ENCODE measurements around the gene FLACC1.

Gene FLACC1

GRCh38 chr2:201273330-201273983 lies 83.7 kb downstream of the FLACC1 start:
- FAIRE-seq = no peak

GRCh38 chr2:201271917-201272316 lies 85.2 kb downstream of the FLACC1 start:
- no peak for FAIRE-seq

GRCh38 chr2:201270293-201271001 lies 86.7 kb downstream of the FLACC1 start:
- no peak for FAIRE-seq

DNA sequence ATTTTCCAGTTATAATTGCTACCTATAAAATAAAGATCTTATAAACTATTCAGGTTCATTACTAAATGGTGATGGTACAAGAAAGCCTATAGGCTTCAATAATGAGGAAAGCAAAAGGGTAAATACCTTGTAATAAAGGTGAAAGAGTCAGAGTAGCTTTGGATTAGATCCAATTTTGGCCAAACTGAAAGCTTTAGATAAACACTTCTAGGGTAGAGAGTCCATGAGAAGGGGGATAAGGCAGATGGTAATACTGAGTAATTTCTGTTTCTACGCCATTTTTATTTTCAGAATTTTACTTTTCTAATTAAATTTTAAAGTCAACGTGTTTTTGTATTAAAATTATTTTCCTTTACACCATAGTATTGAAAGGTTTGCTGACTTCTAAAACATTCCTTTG lies 87.4 kb downstream of the FLACC1 start:
- no peak for FAIRE-seq

DNA sequence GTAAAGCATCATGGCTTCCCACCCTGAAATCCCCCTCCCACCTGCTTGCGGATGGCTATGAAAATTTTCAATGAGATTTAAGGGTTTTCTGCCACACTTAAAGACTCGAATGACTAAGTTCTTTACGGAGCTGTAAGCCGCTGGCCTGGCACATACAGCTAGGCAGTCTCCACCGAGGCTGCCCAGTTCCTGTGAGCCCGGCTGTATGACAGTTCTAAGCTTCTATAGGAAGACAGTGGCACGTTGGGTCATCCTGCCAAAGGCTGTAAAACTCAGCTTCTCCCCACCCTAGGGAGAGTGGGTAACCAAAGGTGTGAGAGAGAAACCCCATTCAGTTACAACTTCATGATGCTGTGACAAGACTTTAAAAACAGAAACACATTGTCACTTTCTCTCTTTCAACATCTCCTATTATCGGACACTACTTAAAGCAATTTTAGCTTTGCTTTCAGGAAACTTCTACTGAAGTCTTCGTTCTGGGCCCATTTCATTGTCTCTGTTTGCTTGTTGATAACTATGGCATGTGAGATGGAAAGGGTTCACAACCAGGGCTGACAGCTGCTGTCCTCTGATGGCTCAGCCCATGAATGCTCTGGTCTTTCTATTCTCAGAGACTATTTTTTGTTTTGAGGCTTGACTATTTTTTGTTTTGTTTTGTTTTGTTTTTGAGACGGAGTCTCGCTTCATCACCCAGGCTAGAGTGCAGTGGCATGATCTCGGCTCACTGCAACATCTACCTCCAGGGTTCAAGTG lies 89.7 kb downstream of the FLACC1 start:
- FAIRE-seq = no peak

DNA sequence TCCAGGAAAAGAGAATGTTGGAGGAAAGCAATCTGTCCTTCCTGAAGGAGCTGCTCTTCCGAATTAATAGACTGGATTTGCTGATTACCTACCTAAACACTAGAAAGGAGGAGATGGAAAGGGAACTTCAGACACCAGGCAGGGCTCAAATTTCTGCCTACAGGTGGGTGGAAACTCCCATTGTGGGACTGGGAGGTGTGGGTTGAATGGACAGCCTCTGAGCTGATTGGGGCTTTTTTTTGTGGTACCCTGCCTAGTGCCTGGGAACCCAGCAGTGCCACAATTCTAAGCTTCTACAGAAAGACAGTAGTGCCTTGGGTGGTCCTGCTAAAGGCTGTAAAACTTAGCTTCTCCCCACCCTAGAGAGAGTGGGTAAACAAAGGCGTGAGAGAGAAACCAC lies 90.5 kb downstream of the FLACC1 start:
- FAIRE-seq = no peak

GRCh38 chr2:201264472-201265173 lies 92.5 kb downstream of the FLACC1 start:
- FAIRE-seq = no peak

GRCh38 chr2:201263779-201264178 lies 93.4 kb downstream of the FLACC1 start:
- FAIRE-seq = no peak

- no peak for FAIRE-seq
Observed at GRCh38 chr2:201262718-201263117, 94.4 kb downstream of the FLACC1 start.

GRCh38 chr2:201261906-201262305 lies 95.2 kb downstream of the FLACC1 start:
- no peak for FAIRE-seq

DNA sequence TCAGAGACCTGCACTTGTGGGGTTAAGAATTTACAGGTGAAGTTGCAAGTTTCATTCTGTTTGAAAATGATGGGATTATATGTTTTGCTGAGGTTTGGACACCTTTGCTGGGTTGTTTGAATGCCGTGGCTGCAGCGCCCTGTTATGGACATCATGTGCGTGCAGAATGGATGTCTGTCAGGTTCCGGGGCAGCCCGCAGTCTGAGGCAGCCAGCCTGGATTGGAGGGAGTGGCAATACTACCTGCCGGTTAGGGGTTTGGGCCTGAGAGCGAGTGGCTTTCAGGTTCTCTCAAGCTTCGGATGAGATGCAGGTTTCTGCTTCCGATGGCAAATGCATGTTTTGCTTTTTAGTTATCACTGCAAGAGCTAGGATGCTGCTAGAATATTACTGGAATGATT lies 95.7 kb downstream of the FLACC1 start:
- no peak for FAIRE-seq

DNA sequence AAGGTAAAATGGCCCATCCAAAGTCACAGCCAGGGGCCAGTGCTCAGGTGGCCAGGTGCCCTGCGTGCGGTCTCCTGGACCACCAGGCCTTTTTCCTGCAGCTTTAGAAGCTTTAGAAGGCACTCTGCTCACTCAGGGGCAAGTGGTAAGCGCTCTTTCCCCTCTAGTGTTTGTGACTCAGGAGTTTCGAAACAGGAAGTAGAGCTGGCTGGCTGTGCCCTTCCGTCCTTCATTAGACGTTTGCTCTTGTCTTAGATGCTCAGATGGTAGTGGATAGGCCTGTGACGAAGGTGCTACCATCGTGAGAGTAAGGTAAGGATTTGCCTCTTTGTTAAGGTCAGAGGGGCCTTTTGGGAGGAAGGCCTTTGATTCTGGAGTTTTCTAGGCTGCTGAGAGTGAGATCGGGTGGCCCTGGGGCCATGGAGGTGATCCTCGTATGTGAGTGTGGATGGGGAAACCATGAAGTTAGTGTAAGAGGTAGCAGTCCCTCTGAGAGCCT lies 96.8 kb downstream of the FLACC1 start, which contains the start of gene CASP8:
TSS of gene CASP8 (plus strand) at position 235 of the 499 bp plus-strand sequence. CDS start 5,951 bp downstream, outside the sequence.
- FAIRE-seq = no peak

DNA sequence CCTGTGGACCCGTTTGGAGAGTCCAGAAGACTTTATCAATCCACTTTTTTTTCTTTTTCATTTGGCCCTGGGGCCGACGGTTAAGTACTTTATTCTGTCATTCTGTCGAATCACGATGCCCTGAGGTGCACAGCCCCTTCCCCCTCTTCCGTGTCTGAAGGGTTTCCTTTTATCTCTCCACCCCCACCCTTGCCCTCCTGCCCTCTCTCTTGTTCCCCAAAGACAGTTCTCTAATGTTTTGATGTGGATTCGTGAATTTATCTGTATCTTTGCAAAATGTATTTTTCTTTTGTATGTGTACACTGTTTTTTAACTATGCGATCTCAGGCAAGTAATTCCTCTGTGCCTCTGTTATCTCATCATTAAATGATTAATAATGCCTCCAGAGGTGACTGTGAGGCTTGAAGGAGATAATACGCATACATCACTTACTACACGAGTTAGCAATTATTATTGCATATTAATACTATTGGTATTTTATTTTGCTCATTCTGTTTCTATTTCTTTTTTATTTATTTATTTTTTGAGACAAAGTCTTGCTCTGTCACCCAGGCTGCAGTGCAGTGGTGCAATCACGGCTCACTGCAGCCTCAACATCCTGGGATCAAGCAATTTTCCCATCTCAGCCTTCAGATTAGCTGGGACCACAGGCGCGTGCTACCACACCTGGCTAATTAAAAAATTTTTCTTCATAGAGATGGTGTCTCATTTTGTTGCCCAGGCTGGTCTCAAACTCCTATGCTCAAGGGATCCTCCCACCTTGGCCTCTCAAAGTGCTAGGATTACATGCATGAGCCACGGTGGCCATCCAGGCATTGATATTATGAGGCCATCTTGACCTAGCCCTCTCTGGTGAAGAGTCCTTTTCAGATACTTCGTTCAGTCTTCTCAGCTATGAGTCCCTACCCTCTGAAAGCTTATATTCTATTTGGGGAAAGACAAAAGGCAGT lies 98.2 kb downstream of the FLACC1 start:
- FAIRE-seq = no peak

DNA sequence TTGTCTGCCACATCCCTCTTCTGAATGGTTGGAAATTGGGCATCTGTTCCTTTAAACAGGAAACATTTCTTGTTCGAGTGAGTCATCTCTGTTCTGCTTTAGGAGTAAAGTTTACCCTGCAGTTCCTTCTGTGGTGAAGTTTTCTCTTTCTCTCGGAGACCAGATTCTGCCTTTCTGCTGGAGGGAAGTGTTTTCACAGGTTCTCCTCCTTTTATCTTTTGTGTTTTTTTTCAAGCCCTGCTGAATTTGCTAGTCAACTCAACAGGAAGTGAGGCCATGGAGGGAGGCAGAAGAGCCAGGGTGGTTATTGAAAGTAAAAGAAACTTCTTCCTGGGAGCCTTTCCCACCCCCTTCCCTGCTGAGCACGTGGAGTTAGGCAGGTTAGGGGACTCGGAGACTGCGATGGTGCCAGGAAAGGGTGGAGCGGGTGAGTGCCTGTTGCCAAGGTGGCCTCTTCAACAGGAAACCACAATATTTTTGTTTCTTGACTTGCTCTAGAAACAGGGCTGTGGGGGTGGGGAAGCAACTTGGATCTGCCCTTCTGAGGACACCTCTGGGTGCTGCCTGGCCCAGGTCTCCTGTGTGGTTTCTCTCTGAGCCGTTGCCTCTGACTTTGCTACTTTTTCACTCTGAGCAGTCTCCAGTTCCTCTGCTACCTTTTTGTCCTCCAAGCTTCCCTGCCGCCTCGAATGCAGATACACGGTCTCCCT lies 99.0 kb downstream of the FLACC1 start:
- FAIRE-seq = peak; percentile 17

GRCh38 chr2:201257381-201257955 lies 99.7 kb downstream of the FLACC1 start:
- no peak for FAIRE-seq

GRCh38 chr2:201256082-201256481 lies 101.1 kb downstream of the FLACC1 start:
- FAIRE-seq = no peak

GRCh38 chr2:201255408-201256033 lies 101.6 kb downstream of the FLACC1 start:
- no peak for FAIRE-seq

GRCh38 chr2:201254081-201254730 lies 102.9 kb downstream of the FLACC1 start:
- FAIRE-seq = no peak

DNA sequence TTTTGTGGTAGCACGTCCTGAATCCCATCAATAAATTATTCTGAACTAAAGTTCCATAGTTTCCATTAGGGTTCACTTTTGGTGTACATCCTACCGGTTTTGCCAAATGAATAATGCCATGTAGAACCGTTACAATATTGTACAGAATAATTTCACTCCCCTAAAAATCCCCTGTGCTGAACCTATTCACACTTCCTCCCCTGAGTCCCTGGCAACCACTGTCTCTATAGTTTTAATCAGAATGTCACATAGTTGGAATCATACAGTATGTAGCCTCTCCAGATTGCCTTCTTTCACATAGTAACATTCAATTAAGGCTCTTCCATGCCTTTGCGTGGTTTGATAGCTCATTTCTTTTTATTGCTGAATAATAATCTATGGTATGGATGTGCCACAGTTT lies 106.4 kb downstream of the FLACC1 start:
- no peak for FAIRE-seq

DNA sequence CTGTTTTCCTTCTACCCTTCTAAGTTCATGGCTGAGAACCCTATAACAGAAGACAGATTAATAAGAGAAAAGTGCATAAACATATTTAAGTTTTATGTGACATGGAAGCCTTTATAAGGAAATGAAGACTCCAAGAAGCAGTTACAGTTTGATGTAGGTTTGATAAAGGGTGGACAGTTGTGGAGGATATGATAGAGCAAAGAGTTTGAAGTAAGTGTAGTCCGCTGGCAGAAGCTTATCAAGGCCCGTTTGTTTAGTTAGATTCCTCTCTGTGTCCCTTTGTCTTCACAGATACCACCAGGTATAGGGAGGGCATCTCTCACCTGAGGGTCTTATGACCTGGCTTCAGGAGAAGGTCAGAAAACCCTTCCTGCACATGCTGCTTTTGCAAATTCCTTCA lies 107.3 kb downstream of the FLACC1 start:
- no peak for FAIRE-seq
